ENCODE results near the gene MLLT3.

The MLLT3 gene

DNA sequence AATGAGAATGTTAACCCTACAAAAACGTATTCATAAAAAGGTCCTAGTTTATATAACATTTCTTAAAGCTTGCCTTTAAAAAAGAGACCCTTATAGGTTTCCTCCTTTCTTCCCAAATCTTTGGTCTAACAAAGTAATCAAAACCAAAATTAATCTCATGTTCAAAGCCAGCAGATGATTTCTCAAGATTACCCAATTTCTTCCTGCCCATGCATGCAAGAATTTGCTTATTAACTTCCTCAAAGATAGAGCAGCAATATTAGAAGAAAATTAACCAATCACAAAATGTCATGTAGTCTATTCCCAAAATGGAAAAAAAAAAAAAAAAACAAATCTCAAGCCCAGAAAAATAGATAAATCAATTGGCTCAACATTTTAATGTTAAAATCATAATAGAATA is 114.9 kb downstream of the MLLT3 start:
- no peak for DNase-seq

DNA sequence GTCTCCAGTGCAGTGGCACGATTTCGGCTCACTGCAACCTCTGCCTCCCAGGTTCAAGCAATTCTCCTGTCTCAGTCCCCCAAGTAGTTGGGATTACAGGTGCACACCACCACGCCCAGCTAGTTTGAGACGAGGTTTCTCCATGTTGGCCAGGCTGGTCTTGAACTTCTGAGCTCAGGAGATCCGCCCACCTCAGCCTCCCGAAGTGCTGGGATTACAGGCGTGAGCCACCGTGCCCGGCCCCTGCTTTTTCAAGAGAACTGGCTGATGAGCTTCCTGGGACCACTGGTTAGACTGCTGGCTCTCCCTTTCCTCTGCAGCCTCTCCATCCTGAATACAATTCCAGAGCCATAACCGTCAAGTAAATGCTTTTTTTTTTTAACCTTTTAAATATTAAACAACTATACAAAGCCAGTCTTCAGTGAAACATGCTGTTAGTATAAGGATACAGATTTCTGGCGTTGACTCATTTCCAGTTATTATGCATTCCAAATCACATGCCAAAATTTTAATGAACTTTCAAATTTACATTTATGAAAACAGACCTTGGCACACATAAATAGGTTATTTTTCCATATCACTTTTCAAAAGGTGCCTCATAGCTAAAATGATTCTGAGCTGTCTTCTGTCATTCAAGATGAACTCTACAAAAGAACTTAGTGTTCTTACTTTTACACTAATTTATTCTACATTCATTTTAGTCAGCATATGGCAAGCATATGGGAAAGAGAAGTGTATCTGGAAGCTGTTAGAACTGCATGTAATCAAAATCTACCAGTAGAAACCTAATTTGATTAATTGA is 116.0 kb downstream of the MLLT3 start:
- DNase-seq: no peak

DNA sequence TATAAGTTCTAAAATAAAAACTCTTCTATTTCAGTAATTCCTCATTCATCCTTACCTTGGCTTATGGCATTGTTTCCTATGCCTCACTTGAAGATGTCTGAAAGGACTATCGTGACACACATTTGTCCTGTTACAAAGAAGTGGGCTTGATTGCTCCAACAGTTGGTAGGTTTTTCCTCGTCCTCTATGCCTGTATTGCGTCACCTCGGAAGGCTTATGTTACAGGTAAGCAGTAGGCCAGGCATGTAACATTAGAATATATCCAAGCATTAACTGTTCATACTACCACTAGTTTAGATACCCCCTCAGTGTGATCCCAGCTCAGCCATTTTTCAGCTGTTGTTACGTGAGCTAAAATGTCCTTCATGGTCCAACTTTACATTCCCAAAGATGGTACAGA is 116.7 kb downstream of the MLLT3 start:
- DNase-seq: no peak

DNA sequence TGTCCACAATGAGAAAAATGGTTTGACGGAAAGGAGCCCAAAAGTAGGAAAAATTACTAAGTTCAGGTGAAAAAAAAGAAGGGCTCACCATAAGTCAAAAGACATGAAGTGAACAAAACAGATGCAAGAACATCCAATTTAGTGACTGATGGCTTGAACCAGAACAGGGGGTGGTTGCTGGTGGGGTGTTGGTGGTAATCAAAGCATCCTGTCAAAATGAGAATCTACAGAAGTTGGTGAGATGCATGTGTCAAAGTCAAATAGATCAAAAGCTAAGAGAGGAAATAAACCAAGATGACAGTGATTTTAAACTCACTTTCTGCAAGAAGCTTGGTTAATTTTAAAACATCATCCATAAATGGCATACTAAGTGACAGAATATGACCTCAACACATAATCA is 117.4 kb downstream of the MLLT3 start:
- DNase-seq: no peak

DNA sequence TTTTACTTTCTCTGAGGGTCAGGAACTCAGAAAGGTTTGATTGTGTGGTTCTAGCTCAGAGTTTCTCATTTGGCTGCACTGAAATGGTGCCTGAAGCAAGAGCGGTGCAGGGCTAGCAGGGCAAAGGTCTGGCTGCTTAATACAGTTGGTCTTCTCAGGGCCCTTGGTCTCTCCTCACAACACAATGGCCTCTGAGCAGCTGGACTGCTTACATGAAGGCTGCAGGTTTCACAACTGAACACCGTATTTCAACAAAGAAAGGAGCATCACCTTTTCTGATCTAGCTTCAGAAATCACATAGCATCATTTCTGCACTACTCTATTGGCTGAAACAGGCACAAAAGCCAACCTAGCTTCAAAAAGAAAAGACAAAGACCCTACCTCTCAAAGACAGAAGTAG is 122.2 kb downstream of the MLLT3 start:
- DNase-seq: no peak

DNA sequence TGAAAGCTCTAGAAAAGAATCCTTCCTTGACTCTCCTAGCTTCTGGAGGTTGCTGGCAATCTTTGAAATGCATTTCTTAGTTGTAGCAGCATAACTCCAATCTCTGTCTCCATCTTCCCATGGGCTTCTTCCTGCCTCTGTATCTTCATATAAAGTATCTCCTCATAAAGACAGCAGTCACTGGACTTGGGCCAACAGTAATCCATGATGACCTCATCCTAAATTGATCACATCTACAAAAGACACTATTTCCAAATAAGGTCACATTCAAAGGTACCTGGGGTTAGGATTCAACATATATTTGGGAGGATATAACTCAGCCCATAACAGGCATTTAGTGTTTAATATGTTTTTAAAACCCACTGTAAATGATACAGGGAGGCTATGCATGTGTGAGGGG is 123.3 kb downstream of the MLLT3 start:
- DNase-seq: no peak

DNA sequence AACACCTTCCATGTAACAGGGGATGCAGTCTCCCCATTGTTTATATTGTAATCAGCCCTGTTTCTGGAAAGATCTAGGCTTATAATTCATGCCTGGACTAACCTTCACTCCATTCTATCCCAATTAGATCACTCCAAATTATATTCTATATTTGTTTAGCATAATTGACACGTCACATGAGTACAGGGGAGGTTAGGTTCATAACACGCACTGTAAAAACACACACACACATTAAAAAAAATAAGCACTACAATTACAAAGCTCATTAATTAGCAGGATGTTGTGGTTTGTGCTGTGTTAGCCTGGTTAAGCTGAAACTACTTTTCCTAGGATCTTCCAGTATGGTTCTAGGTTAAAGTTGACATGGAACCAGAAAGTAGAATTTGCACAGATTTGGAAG is 126.0 kb downstream of the MLLT3 start:
- no peak for DNase-seq

DNA sequence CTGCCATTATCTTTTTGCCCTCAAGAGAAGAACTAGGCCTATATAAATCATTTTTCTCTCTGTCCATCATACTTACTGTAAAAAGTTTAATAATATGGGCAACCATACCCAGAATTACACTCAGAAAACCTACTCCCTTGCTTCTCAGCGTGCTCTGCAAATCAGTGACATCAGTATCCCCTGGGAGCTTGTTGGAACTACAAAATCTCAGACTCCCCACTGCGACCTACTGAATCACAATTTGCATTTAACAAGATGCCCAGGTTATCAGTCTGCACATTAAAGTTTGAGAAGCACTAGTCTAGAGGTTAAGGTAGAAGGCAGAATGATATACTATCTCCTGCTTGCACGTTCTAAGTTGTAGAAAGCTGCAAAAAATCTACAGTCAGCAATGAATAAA is 127.2 kb downstream of the MLLT3 start:
- no peak for DNase-seq

DNA sequence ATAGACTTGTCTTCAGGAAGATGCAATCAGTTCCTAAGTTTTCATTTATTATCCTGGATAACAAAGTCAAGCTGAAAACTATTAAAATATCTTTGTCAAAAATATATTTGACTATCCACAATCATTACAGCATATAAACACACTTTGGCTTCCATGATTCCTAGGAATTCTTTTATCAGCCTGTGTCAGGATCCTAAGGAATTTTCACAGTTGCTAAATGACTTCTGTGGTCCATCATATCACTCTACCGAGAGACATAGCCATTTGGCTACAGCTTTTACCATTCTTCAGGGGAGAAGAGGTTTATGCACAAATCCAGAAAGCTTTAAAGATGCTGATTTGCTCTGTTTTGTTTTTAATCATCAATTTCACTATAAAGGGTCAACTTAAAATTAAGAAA is 128.3 kb downstream of the MLLT3 start:
- DNase-seq: no peak

DNA sequence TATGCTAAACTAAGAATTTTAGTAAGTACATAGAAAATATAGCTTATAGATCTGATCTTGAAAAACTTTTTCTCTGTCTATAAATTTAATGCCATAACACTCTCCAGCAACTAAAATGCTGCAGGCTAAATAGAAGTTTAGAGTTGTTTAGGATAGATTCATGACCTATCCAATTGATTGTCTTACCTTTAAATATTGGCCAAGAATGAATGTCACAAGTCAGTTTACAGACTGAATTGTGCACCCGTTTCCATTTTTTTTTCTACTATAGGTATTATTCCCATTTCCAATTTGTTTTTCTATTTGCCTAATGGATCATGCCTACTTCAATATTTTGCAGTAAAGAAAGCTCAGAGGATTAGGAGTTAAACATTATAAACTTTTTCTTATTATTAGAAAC is 129.5 kb downstream of the MLLT3 start:
- DNase-seq: no peak

DNA sequence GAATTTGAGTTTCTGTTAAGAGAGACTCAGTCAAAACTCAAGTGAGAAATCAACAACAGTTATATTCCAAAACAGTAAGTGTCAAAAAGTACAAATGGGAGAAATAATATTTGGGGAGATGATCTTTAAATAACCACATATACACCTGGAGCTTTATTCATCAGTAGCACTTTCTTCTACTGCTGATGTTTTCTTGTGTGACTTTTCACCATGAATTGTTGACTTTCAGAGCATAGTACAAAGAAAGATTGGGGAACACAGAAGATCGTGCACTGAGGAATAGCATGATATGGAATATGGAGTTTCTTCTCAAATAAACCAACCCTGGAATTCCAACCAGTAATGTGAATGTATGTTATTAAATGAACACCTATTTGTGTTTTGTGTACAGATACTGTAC is 130.7 kb downstream of the MLLT3 start:
- no peak for DNase-seq

DNA sequence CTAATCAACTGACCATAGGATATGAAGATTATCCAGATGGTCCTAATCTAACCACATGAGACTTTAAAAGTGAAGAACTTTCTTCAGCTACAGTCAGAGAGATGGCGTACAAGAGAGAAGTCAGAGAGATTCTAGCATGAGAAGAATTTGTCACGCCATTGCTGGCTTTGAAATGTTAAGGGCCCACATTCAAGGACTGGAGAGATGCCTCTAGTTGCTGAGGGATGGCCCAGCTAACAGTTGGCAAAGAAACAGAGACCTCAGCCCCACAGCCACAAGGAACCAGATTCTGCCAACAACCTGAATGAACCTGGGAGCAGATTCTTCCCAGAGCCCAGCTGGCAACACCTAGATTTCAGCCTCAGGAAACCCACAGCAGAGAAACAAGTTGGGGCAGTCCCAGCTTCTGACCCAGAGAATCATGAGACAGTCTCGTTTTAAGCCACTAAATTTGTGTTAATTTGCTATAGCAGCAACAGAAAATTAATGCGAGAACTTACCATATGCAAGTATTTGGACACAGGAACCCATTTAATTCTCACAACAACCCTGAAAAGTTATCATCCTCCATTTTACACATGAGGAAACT is 132.0 kb downstream of the MLLT3 start:
- DNase-seq: no peak

DNA sequence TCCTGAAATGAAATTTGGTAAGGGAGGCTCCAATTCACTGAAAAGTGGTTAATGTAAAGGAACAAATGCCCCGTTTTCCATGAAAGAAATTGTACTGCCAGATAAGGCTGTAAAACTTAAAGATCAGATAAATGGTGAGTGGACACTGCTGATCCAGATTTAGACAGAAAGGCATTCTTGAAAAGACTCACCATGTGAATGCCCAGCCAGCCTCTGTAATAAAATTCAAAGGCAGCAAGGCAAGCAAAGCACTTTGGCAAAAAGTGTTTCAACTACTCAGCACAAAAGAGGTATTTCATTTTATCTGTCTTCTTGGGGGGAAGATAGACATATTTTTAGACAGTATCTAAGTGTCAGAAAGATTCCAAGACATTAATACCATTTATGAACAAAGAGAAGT is 133.6 kb downstream of the MLLT3 start:
- no peak for DNase-seq

DNA sequence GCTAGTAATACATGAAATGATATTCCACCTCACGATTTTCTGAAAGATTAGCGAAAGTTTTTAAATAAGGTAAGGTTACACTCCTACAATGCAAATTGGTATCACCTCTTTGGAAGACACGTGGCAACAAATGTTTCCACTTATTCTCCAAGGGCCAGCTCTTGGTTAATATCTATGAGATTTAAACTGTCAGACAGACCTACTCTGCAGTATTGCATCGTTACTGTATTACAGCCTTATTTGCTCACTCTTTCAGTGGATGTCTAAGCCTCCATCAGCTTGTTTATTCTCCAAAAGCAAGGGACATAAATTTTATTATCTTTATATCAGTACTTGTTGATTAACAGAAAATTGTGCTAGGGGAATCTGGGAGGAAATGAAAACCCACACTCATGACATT is 135.7 kb downstream of the MLLT3 start:
- no peak for DNase-seq

DNA sequence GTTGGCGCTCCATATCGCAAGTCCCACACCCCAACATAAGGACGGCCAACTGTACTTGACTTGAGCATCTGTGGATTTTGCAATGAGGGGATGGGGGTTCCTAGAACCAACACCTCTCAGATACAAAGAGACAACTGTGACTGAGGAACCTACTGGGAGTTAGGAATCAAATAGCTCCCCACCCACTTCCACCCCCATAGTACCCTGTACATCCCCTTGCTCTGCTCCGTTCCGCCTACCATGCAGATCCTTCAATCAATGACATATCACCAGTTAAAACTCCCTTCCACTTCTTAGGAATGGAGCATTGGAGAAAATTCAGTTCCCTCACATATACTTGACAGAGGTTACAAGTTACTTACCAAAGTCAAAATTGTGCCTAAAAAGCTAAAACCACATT is 140.9 kb downstream of the MLLT3 start:
- no peak for DNase-seq

DNA sequence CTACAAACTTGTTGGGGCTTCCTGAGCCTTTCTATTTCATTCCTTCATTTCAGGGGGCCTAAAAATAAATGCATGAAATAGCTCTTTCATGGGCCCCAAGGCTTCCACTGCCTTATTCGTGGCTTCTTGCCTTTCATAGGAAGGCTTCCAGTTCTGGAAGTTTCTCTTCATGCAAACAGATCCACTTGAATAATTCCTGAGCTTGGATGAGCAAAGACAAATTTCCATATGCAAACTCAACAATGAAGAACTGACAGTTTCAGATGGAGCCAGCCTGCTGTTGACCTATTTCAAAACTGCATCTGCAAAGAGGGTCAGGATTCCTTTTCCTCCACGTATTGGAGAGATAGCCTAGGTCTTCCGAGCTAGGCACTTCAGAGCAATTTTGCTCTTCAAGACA is 142.1 kb downstream of the MLLT3 start:
- no peak for DNase-seq

DNA sequence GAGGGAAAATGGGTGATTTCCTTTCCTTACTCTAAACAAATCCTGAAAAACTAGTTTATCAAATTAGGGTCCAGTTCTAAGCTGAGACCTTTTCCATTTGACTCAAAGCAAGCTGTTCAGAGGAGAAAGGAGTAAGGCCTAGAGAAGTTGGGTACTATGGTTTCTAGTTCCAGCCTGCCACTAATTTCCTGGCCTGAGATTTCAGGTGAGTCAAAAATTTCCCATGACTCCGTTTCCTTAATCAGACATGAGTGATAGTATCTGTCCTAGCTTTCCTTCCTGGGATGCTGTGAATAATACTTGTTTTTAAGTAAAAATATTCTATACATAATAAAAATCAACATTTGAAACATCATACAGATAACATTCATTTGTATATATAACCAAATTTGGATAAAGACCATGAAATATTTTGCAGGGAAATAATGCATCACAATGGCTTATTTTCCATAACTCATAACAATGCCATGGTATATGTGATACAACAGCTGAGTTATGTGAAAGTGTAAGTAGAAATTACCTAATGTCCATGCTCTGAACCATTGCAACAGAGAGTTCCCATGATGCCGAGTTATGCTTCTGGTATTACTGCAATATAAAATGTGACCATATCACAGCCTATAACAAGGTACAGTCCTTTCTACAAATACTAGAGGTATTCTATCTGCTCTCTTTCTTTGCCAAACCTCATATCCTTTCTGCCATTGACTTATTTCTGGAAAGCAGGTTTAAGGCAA is 142.7 kb downstream of the MLLT3 start:
- no peak for DNase-seq

DNA sequence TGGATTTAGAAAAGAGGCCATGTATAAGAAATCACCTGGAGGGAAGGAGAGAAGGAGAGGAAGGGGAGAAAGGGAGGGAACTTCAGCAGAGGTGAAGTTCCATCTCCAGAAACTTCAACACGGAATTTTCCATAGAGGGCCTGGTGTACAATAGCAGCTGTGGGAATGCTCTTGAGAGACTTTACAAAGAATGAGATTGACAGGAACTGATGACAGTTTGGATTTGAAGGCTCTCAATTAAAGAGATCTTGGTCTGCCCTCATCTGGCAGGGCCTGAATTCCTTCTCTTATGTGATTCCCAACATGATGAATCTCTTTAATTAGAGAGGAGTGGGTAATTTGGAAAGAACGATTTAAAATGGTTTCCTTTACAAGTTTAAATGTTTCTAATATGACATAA is 143.5 kb downstream of the MLLT3 start:
- DNase-seq: no peak

DNA sequence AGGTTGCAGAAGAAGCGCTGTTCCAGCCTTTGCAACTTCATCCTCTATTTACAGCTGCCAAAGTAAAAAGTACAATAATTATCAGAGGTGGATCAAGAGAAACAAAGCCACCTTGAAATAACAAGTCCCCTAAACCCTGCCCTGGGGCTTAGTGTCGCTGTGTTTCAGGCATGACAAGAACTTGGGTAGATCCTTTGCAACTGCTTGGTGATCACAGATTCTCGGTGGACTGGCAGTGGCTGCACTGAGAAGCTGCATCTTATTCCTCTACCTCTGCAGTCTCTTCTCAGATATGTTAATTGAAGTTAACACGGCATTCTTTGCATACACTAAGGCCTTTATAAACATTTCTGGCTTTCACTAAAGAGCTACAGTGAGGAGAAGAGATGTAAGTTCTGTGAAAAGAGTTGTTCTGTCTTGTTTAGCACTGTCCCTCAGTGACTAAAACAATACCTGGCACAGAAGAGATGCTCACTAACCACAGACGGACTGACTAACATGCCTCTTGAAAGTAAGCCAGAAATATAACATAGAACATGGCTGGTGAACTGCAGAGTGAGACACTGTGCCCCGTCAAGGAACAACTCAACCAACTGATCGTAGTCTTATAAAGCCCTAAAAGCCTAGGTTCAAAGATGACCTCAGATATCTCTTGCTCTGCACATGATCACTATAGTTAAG is 144.2 kb downstream of the MLLT3 start:
- no peak for DNase-seq

DNA sequence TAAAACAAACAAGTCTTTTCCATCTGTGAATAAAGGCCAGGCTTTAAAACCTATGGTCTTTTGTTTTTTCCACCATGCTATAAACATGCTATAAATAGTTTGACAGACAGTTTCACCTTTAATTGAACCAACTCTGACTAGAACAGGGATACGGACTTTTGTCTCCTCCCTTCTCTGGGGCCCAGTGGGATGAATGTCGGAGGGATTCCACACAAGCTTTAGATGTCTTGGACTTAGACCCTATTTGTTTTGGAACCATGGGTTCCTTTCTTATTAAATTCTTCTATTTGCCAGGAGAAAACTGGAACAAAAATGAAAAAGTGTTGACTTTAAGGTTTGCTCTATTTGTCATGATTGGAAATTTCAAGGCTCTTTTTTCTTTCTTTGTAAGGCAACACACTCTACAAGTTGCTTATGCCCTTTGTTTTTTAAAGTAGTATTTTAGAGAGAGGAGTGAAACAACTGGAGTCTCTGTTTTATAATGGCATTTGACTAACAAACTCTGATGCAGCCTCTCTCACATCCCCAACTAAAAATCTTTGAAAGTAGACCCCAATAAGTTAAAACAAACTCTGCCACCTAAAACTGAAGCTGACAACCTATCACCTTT is 145.3 kb downstream of the MLLT3 start:
- DNase-seq: no peak

DNA sequence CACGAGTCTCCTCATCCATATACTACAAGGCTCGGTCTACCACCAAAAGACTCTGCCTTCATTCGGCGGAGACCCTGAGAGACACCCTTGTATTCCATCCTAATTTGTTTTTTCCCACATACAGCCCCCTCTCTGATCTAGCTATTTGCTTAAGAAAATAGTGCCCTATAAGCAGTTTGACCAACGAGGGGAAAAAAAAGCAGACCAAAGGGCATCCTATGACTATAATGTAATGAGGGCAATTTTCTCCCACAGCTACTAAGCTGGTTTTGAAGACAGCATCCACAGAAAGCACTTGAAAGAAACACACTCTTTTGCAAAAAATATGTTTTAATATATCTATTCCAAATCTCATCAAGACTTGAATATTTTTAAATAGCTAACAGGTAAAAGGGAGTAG is 147.8 kb downstream of the MLLT3 start:
- no peak for DNase-seq

DNA sequence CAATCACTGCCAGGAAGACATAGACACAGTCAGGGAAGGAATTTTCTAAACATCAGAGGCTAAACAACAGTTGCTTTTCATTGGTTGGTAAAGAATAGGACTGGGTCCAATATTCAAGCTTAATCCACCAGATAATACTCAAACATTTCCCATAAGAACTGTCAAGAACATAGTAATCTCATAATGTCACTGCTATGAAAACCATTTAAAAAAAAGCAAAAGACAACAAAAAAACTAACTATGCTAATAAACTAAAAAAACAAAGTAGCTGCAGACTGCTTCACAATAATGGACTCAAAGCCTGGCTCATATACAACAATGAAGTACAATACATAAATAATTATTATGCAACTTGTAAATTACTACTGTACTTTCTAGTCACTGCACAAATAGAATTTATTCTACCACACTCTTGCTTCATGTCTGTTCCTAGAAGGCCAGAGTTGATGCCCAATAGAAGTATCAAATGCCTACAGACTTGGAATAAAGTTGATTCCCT is 148.7 kb downstream of the MLLT3 start:
- no peak for DNase-seq

Measured in activated naive CD4-positive, alpha-beta T cell treated with Interleukin-2 at 50 U/mL for 16 hours (primary cell).